ENCODE data around the gene AGK.

The AGK gene

DNA sequence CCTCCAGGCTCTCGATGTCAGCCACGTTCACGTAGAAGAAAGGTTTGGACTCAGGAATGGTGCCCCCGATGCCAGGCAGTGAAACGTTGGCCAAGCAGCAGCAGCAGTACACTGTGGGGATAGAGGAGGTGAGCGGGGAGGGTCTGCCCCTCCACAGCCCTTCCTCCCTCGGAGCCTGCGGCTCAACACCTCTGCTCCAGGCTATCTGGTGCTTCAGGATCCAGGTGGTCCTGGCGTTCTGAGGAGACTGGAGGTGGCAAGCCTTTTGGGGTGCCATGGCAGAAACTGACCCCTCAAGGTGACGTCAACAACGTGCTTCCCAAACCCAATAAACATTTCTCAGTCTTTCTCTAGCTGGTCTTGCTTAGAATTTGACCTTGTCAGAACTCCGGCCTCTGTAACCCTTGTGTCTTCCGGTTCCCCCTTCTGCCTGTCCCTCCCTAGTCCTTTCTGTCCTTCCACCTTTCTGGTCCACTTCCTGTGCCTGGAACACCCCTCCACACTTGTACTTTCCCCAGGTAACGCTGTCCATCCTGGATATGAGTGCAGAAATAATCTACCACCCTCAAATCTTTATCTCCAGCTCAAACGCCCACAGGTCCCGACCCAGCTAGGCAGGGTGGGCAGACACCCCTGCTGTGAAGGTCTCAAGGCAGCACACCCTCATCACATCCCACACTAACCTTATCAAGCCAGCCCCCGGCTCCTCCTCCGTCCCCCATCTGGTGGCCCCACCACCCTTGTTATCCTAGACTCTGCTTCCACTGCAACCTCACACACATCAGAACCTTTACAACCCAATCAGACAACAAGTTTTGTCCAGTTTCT lies 114.2 kb downstream of the AGK start:
- no peak for DNase-seq (ENCODE audit: low spot score)
- TF ChIP-seq CTCF (IDR thresholded peaks at IDR 0.05): no peak

GRCh38 chr7:141666071-141666470 lies 114.9 kb downstream of the AGK start:
- TF ChIP-seq CTCF (IDR thresholded peaks at IDR 0.05): no peak
- no peak overlapping the region for H3K4me3 ChIP-seq
- no peak overlapping the region for H3K27ac ChIP-seq
- DNase-seq (ENCODE audit: low spot score): no peak

More for the DNA sequence above, 114.2 kb downstream of the AGK start:
- H3K4me3 ChIP-seq: no peak overlapping the region
- H3K27ac ChIP-seq: no peak overlapping the region

DNA sequence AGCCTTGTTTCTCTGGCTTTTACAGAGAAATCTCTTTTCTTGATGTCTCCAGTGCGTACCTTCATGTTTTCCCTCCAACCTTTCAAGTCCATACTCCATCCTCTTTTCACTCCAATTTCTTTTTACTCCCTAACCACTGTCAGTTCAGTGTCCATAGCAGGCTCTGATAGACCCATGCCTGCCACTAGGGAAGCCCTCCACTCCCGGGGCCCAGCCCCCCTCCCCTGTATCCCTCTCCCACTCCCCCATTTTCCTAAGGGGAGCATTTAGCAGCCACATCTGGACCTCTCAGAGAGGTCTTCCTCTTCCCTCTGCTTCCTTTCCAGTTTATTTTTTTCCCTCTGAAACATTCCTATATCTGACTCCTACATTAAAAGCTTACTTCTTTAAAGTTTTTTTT lies 117.6 kb downstream of the AGK start:
- Histone ChIP-seq H3K27ac (no peak overlapping the region), H3K4me3 (no peak overlapping the region)
- TF ChIP-seq CTCF (IDR thresholded peaks at IDR 0.05): no peak
- no peak for DNase-seq (ENCODE audit: low spot score)

DNA sequence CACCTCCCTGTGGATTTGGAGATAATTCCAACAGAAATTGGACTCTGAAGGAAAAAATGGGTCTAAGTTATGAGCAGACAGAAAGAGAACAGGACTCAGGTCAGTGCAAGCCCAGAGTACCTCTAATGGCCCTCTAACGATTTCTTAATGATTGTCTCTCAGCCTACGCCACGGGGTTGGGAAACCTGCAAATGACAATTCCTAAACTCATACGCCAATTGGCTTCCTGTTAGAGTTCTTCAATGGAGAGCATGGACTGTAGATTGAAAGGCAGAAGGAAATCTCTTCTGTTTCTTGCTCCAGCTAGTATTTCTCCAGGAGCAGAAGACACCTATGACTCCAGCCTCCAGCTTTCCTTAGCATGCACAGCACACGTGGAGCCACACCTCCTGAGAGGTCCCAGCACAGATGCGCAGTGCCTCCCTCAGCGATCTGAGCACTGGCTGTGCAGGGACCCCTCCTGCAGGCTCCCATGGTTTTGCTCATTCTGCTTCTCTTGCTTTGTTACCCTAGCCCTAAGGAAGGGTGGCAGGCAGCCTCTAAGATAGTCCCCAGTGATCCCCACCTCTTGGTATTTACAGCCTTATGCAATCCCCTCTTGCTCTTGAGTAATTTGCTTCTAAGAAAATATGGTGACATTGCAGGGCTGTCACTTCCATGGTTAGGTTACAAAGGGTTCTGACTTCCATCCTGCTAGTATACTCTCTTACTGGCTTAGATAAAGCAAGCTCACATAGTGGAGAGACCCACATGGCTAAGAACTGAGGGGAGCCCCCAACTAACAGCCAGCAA lies 120.7 kb downstream of the AGK start:
- no peak for TF ChIP-seq CTCF (IDR thresholded peaks at IDR 0.05)
- no peak for DNase-seq (ENCODE audit: low spot score)
- H3K27ac ChIP-seq: no peak overlapping the region
- H3K4me3 ChIP-seq: no peak overlapping the region

- DNase-seq (ENCODE audit: low spot score): no peak
- Histone ChIP-seq H3K4me3 (no peak overlapping the region), H3K27ac (no peak overlapping the region)
- TF ChIP-seq CTCF (IDR thresholded peaks at IDR 0.05): no peak
These were observed 122.1 kb downstream of the AGK start for GRCh38 chr7:141673346-141673745.

DNA sequence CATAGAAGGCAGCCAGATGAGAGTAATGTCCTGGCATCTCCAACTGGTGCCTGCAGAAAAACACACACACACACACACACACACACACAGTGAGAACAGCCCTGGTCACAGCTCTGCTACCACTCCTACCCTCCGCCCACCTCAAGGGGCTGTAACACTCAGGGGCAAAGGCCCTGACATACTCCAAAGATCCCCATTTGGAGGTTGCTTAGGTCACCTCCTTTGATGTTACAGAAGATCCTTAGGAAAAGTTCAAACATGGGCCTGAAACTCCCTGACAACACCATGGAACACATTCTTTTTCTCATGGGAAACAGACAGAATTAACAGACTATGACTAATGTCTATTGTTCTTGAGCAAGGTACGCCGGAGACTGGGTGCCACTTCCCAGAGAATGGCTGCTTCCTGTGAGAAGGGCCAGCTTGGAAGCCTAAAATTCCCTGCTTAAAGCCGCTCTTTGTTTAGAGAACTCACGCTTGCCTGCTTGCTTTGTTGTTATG lies 123.0 kb downstream of the AGK start:
- Histone ChIP-seq H3K27ac (peak overlapping the region in 1 of 2 donors; percentile 49), H3K4me3 (no peak overlapping the region)
- no peak for DNase-seq (ENCODE audit: low spot score)
- no peak for TF ChIP-seq CTCF (IDR thresholded peaks at IDR 0.05)
